Fibroblast of the aortic adventitia (primary cell): ENCODE data around the gene GZMA. TPM values are rescaled to one million over a fixed set of nuclear protein-coding genes. Genes with fewer than 3 reads are reported as not detected.

Source experiments
- DNase-seq: peaks from one replicate; pipeline ENCODE4 v3.0.0-alpha.2; 2010; ENCODE audit warnings: low read depth
- H3K4me3 ChIP-seq: 2 replicates; pipeline ENCODE4 v1.5.1; 2011; ENCODE audit warnings: low read depth, mild to moderate bottlenecking, control low read depth, low read length, moderate library complexity
- total RNA-seq: library from RNA; depleted of rRNA; stranded (reverse); fragments of >200 nt; gene quantifications from 2 replicates; pipeline ENCODE4 v1.2.3, GENCODE V29; 2012; ENCODE audit warnings: low replicate concordance
- TF ChIP-seq, protein P1 (sequence below): IDR thresholded peaks from 2 replicates; pipeline ENCODE4 v1.5.1; 2011; ENCODE audit warnings: mild to moderate bottlenecking, low read length, control low read depth, inconsistent platforms; ENCODE audit not compliant: insufficient read depth

Gene GZMA
- total RNA-seq, 1 donor = not detected

GRCh38 chr5:55140908-55141665 lies 38.6 kb downstream of the GZMA start:
- TF ChIP-seq, protein P1, sequence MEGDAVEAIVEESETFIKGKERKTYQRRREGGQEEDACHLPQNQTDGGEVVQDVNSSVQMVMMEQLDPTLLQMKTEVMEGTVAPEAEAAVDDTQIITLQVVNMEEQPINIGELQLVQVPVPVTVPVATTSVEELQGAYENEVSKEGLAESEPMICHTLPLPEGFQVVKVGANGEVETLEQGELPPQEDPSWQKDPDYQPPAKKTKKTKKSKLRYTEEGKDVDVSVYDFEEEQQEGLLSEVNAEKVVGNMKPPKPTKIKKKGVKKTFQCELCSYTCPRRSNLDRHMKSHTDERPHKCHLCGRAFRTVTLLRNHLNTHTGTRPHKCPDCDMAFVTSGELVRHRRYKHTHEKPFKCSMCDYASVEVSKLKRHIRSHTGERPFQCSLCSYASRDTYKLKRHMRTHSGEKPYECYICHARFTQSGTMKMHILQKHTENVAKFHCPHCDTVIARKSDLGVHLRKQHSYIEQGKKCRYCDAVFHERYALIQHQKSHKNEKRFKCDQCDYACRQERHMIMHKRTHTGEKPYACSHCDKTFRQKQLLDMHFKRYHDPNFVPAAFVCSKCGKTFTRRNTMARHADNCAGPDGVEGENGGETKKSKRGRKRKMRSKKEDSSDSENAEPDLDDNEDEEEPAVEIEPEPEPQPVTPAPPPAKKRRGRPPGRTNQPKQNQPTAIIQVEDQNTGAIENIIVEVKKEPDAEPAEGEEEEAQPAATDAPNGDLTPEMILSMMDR = no peak
- no peak for DNase-seq
- no peak overlapping the region for H3K4me3 ChIP-seq

DNA sequence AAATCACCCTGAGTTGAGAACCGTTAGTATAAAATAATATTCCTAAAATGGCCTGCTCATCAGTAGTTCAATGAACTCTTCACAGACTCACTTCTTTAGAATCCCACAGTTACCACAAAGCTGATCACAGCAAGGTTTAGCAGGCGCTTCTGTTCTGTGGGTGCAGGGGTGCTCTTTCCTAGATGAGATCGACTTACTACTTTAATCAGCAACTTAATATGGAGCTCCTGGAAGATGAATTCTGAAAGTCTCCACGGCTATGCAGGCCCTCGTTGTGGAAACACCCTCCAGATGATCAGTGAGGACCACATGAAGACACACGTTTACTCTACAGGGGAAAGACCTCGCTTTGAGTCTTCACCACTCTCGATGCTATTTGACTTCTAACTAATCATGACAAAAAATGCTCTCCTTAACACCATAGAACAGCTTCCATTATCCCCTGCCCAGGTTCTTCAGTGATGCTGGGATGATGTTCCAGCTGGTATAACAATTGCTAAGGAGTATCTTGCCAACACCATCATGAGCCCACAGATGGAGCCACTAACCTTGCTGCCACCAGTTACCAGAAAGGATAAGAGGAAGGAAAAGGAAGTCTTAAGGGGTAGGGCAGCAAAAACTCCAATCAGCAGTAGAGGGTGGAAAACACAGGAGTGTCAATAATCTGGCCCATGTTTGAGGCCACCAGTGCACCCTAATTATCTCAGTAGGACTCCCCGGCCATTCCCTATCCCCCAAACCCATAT lies 39.7 kb downstream of the GZMA start:
- no peak overlapping the region for H3K4me3 ChIP-seq
- no peak for DNase-seq
- TF ChIP-seq, protein P1 = no peak

GRCh38 chr5:55143624-55144023 lies 41.2 kb downstream of the GZMA start:
- no peak for DNase-seq
- no peak overlapping the region for H3K4me3 ChIP-seq
- TF ChIP-seq, protein P1 = no peak

- no peak overlapping the region for H3K4me3 ChIP-seq
- TF ChIP-seq, protein P1 = no peak
- DNase-seq = no peak
Observed at GRCh38 chr5:55146080-55146479, 43.6 kb downstream of the GZMA start.

DNA sequence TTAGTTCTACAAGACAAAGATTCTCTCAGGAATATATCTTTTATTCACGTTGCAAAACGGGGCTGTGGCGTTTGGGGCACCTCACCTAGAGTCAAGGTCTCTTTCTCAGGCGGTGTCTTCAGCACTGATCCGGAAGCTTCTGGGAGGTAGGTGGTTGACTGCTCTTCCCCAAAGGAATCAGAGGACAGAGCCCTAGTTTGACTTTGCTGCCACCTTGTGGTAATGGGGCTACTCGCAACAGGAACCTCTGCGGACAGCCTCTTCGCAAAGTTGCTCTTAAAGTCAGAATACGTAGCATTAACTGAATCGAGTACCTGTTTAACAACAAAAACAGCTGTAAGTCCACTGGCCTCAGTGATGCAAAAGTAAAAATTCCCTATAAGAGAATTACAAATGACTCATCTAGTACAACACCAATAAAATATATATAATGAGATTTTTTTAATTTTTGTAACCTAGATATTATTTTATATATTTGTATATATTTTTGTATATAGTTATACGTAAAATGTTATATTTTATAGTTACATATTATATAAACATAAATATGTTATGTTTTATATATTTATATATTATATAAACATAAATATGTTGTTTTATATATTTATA lies 44.2 kb downstream of the GZMA start:
- DNase-seq = peak; percentile 90

GRCh38 chr5:55149308-55149795 lies 46.9 kb downstream of the GZMA start:
- H3K4me3 ChIP-seq = no peak overlapping the region
- TF ChIP-seq, protein P1 = no peak
- no peak for DNase-seq

More for the DNA sequence above, 44.2 kb downstream of the GZMA start:
- H3K4me3 ChIP-seq = no peak overlapping the region
- TF ChIP-seq, protein P1 = peak; percentile 99
